ENCODE results near the gene C16orf74.

C16orf74 gene

DNA sequence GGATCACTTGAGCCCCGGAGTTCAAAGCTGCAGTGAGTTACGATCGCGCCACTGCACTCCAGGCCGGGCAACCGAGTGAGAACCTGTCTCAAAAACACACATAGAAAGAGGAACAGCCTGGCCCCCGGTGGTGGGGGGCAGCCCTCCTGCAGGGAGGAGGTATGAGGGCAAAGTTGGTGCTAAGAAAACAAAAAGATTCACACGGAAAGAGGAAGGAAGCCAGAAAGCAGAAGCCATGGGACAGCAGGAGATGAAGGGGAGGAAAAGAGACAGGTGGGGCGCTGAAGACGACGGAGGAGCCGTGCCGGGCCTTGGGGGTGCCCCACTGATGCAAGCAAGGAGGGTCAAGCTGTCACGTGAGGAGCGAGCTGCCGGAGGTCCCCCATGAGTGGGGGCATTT is 8.2 kb upstream of the C16orf74 start:
- no peak overlapping the region for H3K4me3 ChIP-seq (ENCODE audit: low read depth, low read length)
- no peak overlapping the region for H3K27ac ChIP-seq (ENCODE audit: low read depth, low read length)
- H3K9me3 ChIP-seq (ENCODE audit: control insufficient read depth, insufficient read depth, low read length) = no peaks in the 10 kb centered on the region
- H3K9ac ChIP-seq (ENCODE audit: low read depth, low read length) = no peak overlapping the region
- H3K4me1 ChIP-seq (ENCODE audit: control insufficient read depth, insufficient read depth, low read length) = 0 out of 2 replicates have a peak, but pooled peaks cover 3% of the 10 kb centered on the region
- no peaks in the 10 kb centered on the region for H3K36me3 ChIP-seq (ENCODE audit: control insufficient read depth, insufficient read depth, low read length)
- no peaks in the 10 kb centered on the region for H3K27me3 ChIP-seq (ENCODE audit: control insufficient read depth, insufficient read depth, low read length)

DNA sequence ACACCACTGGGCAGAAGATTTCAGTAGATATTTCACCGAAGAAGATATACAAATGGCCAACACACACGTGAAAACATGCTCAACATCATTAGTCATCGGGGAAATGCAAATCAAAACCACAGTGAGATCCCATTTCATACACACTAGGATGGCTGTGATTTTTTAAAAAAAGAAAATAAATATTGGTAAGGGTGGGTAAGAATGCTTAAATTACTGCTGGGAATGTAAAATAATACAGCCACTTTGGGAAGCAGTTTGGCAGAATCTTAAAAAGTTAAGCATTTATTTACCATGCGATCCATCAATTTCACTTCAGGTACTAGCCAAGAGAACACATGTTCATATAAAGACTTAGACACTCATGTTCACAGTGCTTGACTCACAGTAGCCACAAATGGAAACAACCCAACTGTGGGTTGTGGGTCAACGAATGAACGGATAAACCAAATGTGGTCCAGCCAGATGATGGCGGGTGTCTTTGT is 6.5 kb upstream of the C16orf74 start:
- Histone ChIP-seq H3K27ac (ENCODE audit: low read depth, low read length) (no peak overlapping the region), H3K36me3 (ENCODE audit: control insufficient read depth, insufficient read depth, low read length) (no peaks in the 10 kb centered on the region), H3K4me1 (ENCODE audit: control insufficient read depth, insufficient read depth, low read length) (peaks cover 14% of the 10 kb centered on the region), H3K4me3 (ENCODE audit: low read depth, low read length) (no peak overlapping the region), H3K9ac (ENCODE audit: low read depth, low read length) (no peak overlapping the region), H3K27me3 (ENCODE audit: control insufficient read depth, insufficient read depth, low read length) (peaks cover 8% of the 10 kb centered on the region), H3K9me3 (ENCODE audit: control insufficient read depth, insufficient read depth, low read length) (no peaks in the 10 kb centered on the region)

DNA sequence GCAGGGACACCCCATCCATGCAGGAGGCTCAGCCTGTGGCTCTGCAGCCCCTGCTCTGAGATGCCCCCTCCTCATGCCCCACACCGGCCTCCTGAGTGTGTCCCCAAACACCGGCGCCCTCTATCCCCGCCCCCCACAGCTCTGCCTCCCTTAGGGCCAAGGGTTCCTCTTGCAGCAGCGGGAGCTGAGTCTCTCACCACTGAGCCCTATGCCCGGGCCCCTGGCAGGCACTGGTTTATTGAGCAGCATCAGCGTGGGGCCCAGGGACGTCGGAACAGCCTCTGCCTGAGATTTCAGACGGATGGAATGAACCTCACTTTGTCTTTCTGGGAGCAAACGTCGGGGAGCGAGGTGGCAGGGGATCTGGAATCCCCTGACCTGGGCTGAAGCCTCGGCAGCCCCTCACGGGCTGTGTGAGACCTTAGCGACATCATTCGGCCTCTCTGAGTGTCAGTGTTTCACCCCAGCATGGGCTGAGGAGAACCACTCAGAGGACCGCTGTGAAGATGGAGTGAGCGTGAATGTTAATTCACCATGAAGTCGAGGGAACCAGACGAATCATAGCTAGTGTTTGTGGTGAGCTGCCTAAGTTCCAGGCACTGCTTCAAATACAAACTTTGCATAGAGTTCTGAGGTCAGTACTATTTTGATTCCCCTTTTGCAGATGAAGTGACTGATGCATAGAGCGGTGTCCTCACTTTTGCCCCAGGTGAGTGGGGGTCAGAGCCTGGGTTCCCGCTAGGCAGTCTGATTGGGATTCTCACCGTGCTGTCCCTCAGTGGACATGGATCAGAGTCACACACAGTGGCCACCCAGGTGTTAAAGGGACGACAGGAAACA is 5.3 kb upstream of the C16orf74 start:
- H3K4me3 ChIP-seq (ENCODE audit: low read depth, low read length) = no peak overlapping the region
- H3K9me3 ChIP-seq (ENCODE audit: control insufficient read depth, insufficient read depth, low read length) = no peaks in the 10 kb centered on the region
- no peaks in the 10 kb centered on the region for H3K36me3 ChIP-seq (ENCODE audit: control insufficient read depth, insufficient read depth, low read length)
- no peak overlapping the region for H3K27ac ChIP-seq (ENCODE audit: low read depth, low read length)
- H3K4me1 ChIP-seq (ENCODE audit: control insufficient read depth, insufficient read depth, low read length) = peaks cover 24% of the 10 kb centered on the region
- H3K9ac ChIP-seq (ENCODE audit: low read depth, low read length) = no peak overlapping the region
- peaks cover 20% of the 10 kb centered on the region for H3K27me3 ChIP-seq (ENCODE audit: control insufficient read depth, insufficient read depth, low read length)

DNA sequence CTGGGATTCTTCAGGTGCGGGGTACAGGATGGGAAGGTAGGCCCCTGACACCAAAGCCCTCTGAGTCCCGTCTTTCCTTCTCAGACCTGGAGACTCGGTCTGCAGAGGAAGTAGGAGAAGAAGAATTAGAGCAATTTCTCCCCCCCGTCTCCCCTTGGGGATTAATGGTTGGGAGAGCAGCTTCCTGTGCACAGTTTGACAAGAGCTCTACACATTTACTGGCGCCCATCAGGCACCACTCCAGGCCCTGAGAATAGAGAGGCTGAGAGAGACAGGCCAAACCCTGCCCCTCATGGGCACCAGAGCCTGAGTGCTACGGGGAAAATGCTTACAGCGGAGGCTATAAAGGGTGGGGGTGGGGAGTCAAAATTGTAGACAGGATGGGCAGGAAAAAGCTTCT is 3.5 kb upstream of the C16orf74 start:
- H3K4me3 ChIP-seq (ENCODE audit: low read depth, low read length) = no peak overlapping the region
- no peaks in the 10 kb centered on the region for H3K9me3 ChIP-seq (ENCODE audit: control insufficient read depth, insufficient read depth, low read length)
- H3K9ac ChIP-seq (ENCODE audit: low read depth, low read length) = no peak overlapping the region
- peaks cover 22% of the 10 kb centered on the region for H3K27me3 ChIP-seq (ENCODE audit: control insufficient read depth, insufficient read depth, low read length)
- no peak overlapping the region for H3K27ac ChIP-seq (ENCODE audit: low read depth, low read length)
- H3K4me1 ChIP-seq (ENCODE audit: control insufficient read depth, insufficient read depth, low read length) = peaks cover 31% of the 10 kb centered on the region
- H3K36me3 ChIP-seq (ENCODE audit: control insufficient read depth, insufficient read depth, low read length) = no peaks in the 10 kb centered on the region

DNA sequence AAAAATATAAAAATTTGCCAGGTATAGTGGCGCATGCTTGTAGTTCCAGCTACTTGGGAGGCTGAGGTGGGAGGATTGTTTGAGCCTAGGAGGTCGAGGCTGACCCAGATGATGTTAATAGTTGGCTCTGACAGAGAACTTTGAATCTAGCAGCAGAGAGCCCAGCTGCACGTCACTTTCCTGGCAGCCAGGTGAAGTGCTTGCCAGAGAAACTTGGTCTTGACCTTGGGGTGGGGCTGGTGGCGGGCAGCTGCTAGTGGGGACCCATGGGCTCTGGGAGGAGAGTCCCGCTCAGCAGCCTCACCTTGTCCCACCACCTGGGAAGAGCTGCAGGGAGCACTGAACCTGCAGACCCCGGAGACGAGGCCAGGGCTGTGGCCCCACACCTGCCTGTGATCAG is 3.1 kb upstream of the C16orf74 start:
- no peak overlapping the region for H3K4me3 ChIP-seq (ENCODE audit: low read depth, low read length)
- peaks cover 22% of the 10 kb centered on the region for H3K27me3 ChIP-seq (ENCODE audit: control insufficient read depth, insufficient read depth, low read length)
- H3K27ac ChIP-seq (ENCODE audit: low read depth, low read length) = no peak overlapping the region
- H3K4me1 ChIP-seq (ENCODE audit: control insufficient read depth, insufficient read depth, low read length) = peaks cover 31% of the 10 kb centered on the region
- no peaks in the 10 kb centered on the region for H3K36me3 ChIP-seq (ENCODE audit: control insufficient read depth, insufficient read depth, low read length)
- no peak overlapping the region for H3K9ac ChIP-seq (ENCODE audit: low read depth, low read length)
- no peaks in the 10 kb centered on the region for H3K9me3 ChIP-seq (ENCODE audit: control insufficient read depth, insufficient read depth, low read length)

DNA sequence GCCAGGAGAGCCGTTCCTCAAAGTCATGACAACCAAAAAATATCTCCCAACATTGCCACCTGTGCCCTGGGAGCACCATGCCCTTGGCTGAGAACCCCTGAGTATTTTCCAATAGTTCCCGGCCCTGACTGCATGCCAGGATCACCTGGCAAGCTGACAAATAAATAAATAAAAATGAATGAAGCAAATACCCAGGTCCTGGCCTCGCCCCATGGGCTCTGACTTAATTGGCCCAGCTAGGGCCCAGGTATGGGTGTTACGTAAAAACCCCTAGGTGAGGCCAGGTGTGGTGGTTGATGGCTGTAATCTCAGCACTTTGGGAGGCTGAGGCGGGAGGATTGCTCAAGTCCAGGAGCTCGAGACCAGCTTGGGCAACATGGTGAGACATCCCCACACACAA is 2.7 kb upstream of the C16orf74 start:
- H3K4me1 ChIP-seq (ENCODE audit: control insufficient read depth, insufficient read depth, low read length) = peaks cover 31% of the 10 kb centered on the region
- no peak overlapping the region for H3K27ac ChIP-seq (ENCODE audit: low read depth, low read length)
- H3K9ac ChIP-seq (ENCODE audit: low read depth, low read length) = no peak overlapping the region
- H3K27me3 ChIP-seq (ENCODE audit: control insufficient read depth, insufficient read depth, low read length) = peaks cover 22% of the 10 kb centered on the region
- no peaks in the 10 kb centered on the region for H3K36me3 ChIP-seq (ENCODE audit: control insufficient read depth, insufficient read depth, low read length)
- no peaks in the 10 kb centered on the region for H3K9me3 ChIP-seq (ENCODE audit: control insufficient read depth, insufficient read depth, low read length)
- no peak overlapping the region for H3K4me3 ChIP-seq (ENCODE audit: low read depth, low read length)

DNA sequence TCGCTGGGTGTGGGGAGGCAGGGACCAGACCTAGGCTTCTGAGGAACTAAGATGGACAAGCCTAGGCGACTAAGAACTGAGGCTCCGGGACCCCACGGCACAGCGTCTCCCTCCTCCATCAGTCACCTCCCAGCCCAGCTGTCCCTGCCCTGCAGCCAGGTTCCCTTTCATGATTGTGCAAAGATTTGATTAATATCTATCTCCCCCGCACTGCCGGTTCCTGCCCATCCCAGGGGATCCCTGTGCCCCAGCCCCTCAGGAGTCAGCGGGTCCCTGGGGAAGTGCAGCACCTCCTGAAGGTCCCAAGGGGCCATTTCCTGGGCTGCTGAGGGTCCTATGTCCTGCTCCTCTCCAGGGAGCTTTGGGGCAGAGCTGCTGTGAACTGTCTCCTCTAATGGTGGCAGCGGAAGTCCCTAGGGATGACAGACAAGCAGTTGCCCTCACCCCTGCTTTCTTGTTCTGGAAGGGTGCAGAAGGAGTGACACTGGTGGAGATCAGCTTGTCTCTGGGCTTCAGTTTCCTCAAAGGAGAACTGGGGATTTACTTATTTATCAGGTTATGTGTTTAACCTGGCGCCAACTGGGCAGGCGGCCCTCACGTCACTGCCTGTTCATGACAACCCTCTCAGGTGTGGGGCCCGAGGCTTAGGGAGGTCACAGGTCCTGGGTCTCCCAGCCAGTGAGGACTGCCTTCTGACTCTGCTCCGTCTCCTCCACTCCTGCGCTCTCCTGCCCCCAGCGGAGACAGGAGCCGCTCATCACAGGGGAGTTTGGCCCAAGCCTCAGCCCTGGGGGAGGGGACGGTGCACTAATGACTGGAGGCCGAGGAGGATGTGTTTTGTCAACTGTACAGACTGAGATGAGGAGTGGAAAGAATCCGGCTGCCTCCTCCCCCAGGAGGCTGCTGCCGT is 1.9 kb upstream of the C16orf74 start:
- H3K27ac ChIP-seq (ENCODE audit: low read depth, low read length) = no peak overlapping the region
- H3K9me3 ChIP-seq (ENCODE audit: control insufficient read depth, insufficient read depth, low read length) = no peaks in the 10 kb centered on the region
- H3K27me3 ChIP-seq (ENCODE audit: control insufficient read depth, insufficient read depth, low read length) = peaks cover 22% of the 10 kb centered on the region
- peaks cover 31% of the 10 kb centered on the region for H3K4me1 ChIP-seq (ENCODE audit: control insufficient read depth, insufficient read depth, low read length)
- no peak overlapping the region for H3K9ac ChIP-seq (ENCODE audit: low read depth, low read length)
- no peaks in the 10 kb centered on the region for H3K36me3 ChIP-seq (ENCODE audit: control insufficient read depth, insufficient read depth, low read length)
- H3K4me3 ChIP-seq (ENCODE audit: low read depth, low read length) = no peak overlapping the region

DNA sequence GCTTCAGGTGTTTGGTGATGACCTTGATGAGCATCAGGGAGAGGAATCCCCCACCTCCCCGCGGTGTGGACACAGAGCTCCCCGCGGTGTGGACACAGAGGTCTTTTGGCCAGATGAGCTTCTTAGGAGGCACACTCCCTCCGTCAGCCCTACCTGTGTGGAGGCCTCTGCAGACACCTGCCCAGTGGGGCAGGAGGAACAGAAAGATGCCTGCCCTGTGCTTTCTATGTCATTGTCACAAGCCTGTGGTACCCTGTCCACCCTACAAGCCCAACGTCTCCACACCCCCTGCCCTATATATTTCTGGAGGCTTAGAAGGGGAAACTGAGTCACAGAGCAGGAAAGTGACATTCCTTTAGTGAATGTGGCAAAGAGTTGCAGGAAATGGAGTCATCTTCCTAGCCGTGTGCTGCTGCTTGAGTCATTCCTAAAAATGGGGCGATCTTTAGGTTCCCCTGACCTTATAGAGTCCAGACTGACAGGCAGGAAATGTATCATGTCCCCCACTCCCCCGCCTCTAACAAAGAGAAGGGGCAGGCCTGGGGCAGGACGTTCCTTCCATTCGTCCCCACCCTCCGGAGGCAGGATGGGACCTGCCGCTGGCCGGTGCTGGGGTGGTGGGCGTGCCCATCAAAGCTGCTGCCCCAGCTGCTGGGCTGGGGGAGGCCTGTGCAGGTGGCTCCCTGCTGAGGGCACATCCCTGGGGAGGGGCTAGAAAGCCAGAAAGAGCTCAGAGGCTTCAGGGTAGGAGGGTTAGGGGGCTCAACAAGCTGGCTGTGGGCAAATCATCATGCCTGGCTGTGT is 1.0 kb upstream of the C16orf74 start:
- Histone ChIP-seq H3K27me3 (ENCODE audit: control insufficient read depth, insufficient read depth, low read length) (peaks cover 22% of the 10 kb centered on the region), H3K4me3 (ENCODE audit: low read depth, low read length) (peak overlapping the region; percentile 62), H3K9me3 (ENCODE audit: control insufficient read depth, insufficient read depth, low read length) (no peaks in the 10 kb centered on the region), H3K4me1 (ENCODE audit: control insufficient read depth, insufficient read depth, low read length) (peaks cover 35% of the 10 kb centered on the region), H3K27ac (ENCODE audit: low read depth, low read length) (no peak overlapping the region), H3K36me3 (ENCODE audit: control insufficient read depth, insufficient read depth, low read length) (no peaks in the 10 kb centered on the region), H3K9ac (ENCODE audit: low read depth, low read length) (no peak overlapping the region)

DNA sequence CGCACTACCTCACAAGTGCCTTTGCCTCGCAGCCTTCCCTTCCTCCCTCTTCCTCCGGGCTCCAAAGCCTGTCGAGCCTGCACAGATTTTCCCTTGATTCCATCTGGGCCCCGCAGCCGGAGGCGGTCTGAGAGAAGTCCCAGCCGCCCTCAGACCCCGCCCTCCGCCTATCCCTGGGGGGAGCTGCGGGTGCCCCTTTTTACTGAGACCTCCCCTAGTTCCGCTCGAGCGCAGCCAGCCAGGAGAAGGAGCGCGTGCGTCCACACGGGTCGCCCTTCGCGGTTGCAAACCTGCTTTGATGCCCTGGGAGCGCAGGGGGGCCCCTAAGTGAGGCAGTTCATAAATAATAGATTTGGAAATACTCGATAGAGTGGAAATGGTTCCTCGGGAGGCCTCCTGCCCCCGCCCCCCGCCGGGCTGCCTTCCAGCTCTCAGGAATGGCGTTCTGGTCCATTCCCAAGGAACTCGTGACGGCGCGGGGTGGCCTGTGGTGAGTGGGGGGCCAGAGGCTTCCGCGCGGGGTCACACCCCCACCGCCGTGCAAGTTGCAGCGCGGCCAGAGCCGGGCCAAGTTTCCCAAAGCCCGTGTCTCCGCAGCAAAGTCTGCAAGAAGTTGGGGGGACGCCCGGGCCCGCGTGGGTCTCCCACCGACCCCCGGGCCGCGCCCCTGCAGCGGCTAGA is 610 bp downstream of the C16orf74 start:
- peak overlapping the region; percentile 62 for H3K4me3 ChIP-seq (ENCODE audit: low read depth, low read length)
- H3K9ac ChIP-seq (ENCODE audit: low read depth, low read length) = no peak overlapping the region
- no peaks in the 10 kb centered on the region for H3K9me3 ChIP-seq (ENCODE audit: control insufficient read depth, insufficient read depth, low read length)
- peaks cover 22% of the 10 kb centered on the region for H3K27me3 ChIP-seq (ENCODE audit: control insufficient read depth, insufficient read depth, low read length)
- H3K4me1 ChIP-seq (ENCODE audit: control insufficient read depth, insufficient read depth, low read length) = peaks cover 43% of the 10 kb centered on the region
- H3K36me3 ChIP-seq (ENCODE audit: control insufficient read depth, insufficient read depth, low read length) = no peaks in the 10 kb centered on the region
- peak overlapping the region; percentile 12 for H3K27ac ChIP-seq (ENCODE audit: low read depth, low read length)

DNA sequence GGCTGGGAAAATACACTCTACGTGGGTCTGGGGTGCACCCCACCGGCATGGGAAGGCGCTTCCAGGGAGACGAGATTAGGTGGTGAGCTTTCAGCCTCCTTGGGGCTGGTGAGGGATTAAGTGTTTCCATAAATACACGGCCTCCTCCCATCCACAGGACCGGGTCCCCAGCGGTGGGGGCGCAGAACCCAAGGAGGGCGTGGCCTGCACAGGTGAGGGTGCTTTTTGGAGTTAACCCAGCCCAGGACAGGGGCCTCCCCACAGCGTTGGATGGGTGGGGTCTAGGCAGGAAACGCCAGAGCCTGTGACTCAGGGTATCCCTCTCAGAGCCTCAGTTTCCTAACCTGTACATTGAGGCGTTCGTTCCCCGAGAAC is 1.1 kb downstream of the C16orf74 start:
- no peak overlapping the region for H3K9ac ChIP-seq (ENCODE audit: low read depth, low read length)
- no peaks in the 10 kb centered on the region for H3K36me3 ChIP-seq (ENCODE audit: control insufficient read depth, insufficient read depth, low read length)
- H3K9me3 ChIP-seq (ENCODE audit: control insufficient read depth, insufficient read depth, low read length) = no peaks in the 10 kb centered on the region
- H3K4me1 ChIP-seq (ENCODE audit: control insufficient read depth, insufficient read depth, low read length) = peaks cover 43% of the 10 kb centered on the region
- H3K27me3 ChIP-seq (ENCODE audit: control insufficient read depth, insufficient read depth, low read length) = peaks cover 22% of the 10 kb centered on the region
- H3K27ac ChIP-seq (ENCODE audit: low read depth, low read length) = no peak overlapping the region
- peak overlapping the region; percentile 62 for H3K4me3 ChIP-seq (ENCODE audit: low read depth, low read length)
